PFSK-1 (cell line): ENCODE results near the gene KRTCAP3.

ENCODE experiments used
- POLR2AphosphoS5 ChIP-seq: IDR thresholded peaks from 2 replicates; pipeline ENCODE4 v1.6.1; 2012; ENCODE audit warnings: low read depth, mild to moderate bottlenecking, control low read depth, low read length, moderate library complexity
- REST ChIP-seq, 2 experiments: IDR thresholded peaks; 2 replicates each; pipeline versions ENCODE4 v1.6.1 to v1.8.0; 2011 to 2012; ENCODE audit warnings: low read depth in 2 of 2, low read length in 2 of 2, control low read depth in 1 of 2, inconsistent platforms in 1 of 2, mild to moderate bottlenecking in 1 of 2, moderate library complexity in 1 of 2; ENCODE audit not compliant: insufficient read depth in 1 of 2
- SIN3A ChIP-seq: IDR thresholded peaks from 2 replicates; pipeline ENCODE4 v1.6.1; 2012; ENCODE audit warnings: mild to moderate bottlenecking, low read length, moderate library complexity, borderline replicate concordance; ENCODE audit not compliant: insufficient read depth

GRCh38 chr2:27489118-27489497, 46.9 kb downstream of the KRTCAP3 start:
- TF ChIP-seq REST (IDR thresholded peaks at IDR 0.05; ENCODE audit: insufficient read depth in 1 of 2, low read depth in 2 of 2, low read length in 2 of 2) (no peak), SIN3A (no peak), POLR2AphosphoS5 (no peak)
